ENCODE measurements around the gene TULP4.
A peak's percentile ranks its signal among the peaks of the same experiment; 100 is the strongest.

GRCh38 chr6:158506601-158507000, 194.3 kb downstream of the TULP4 start:
- no peak for TF ChIP-seq ZNF558 (tag by site-specific recombination; IDR thresholded peaks at IDR 0.05)
- TF ChIP-seq, protein P1, sequence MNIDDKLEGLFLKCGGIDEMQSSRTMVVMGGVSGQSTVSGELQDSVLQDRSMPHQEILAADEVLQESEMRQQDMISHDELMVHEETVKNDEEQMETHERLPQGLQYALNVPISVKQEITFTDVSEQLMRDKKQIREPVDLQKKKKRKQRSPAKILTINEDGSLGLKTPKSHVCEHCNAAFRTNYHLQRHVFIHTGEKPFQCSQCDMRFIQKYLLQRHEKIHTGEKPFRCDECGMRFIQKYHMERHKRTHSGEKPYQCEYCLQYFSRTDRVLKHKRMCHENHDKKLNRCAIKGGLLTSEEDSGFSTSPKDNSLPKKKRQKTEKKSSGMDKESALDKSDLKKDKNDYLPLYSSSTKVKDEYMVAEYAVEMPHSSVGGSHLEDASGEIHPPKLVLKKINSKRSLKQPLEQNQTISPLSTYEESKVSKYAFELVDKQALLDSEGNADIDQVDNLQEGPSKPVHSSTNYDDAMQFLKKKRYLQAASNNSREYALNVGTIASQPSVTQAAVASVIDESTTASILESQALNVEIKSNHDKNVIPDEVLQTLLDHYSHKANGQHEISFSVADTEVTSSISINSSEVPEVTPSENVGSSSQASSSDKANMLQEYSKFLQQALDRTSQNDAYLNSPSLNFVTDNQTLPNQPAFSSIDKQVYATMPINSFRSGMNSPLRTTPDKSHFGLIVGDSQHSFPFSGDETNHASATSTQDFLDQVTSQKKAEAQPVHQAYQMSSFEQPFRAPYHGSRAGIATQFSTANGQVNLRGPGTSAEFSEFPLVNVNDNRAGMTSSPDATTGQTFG (tag by site-specific recombination; IDR thresholded peaks at IDR 0.05; ENCODE audit: borderline replicate concordance): no peak
- no peak for TF ChIP-seq ZBTB8A (tag by site-specific recombination; IDR thresholded peaks at IDR 0.05)
- TF ChIP-seq REST (tag by site-specific recombination; IDR thresholded peaks at IDR 0.05): no peak
- no peak for TF ChIP-seq ZNF114 (tag by site-specific recombination; IDR thresholded peaks at IDR 0.05)
- TF ChIP-seq CTCF (tag by site-specific recombination; IDR thresholded peaks at IDR 0.05): peak; percentile 56

Measured in HEK293 (cell line).